GM18517 (cell line): ENCODE data around the gene IFIT2.
"Not testable (repeated sequence)": the region's sequence is repeated elsewhere in the genome, so short reads cannot be mapped to it uniquely, and the experiment has no call there.

Experiments used
- ATAC-seq: cut with Tn5 transposase; IDR thresholded peaks from one replicate; pipeline ENCODE4 v1.9.1; 2021; ENCODE audit warnings: mild to moderate bottlenecking, moderate library complexity; ENCODE audit not compliant: unreplicated experiment

The IFIT2 gene, protein sequence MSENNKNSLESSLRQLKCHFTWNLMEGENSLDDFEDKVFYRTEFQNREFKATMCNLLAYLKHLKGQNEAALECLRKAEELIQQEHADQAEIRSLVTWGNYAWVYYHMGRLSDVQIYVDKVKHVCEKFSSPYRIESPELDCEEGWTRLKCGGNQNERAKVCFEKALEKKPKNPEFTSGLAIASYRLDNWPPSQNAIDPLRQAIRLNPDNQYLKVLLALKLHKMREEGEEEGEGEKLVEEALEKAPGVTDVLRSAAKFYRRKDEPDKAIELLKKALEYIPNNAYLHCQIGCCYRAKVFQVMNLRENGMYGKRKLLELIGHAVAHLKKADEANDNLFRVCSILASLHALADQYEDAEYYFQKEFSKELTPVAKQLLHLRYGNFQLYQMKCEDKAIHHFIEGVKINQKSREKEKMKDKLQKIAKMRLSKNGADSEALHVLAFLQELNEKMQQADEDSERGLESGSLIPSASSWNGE

GRCh38 chr10:89301721-89302445, at the start of gene IFIT2:
Gene IFIT2, plus strand, starts transcription at chr10:89302046. Its CDS starts 78 bp downstream, at chr10:89302124.
- peak; percentile 81 for ATAC-seq

DNA sequence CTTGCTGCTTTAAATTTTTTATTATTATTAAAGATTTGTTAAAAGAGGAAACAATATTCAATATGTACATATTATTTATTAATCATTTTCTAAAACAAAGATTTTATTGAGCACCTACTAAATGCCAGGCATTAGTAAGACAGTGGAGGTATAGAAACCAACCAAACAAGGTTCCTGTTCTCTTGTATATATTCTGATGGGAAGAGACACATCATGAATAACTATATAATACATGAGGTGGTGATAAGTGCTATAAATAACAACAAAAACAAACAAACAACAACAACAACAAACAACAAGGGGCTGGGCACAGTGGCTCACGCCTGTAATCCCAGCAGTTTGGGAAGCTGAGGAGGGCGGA, 49.6 kb upstream of the IFIT2 start:
- ATAC-seq = no peak

DNA sequence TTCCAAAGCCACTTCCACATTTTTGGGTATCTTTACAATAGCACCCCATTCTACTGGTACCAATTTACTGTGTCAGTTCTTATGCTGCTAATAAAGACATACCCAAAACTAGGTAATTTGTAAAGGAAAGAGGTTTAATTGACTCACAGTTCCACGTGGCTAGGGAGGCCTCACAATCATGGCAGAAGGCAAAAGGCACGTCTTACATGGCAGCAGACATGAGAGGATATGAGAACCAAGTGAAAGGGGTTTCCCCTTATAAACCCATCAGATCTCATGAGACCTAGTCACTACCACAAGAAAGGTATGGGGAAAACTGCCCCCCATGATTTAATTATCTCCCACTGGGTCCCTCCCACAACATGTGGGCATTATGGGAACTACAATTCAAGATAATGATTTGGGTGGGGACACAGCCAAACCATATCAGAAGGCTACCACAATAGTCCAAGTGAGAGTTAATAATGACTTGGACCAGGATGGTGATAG, 46.7 kb upstream of the IFIT2 start:
- ATAC-seq = not testable (repeated sequence)

- no peak for ATAC-seq
These were observed 46.1 kb upstream of the IFIT2 start for GRCh38 chr10:89255793-89256192.

DNA sequence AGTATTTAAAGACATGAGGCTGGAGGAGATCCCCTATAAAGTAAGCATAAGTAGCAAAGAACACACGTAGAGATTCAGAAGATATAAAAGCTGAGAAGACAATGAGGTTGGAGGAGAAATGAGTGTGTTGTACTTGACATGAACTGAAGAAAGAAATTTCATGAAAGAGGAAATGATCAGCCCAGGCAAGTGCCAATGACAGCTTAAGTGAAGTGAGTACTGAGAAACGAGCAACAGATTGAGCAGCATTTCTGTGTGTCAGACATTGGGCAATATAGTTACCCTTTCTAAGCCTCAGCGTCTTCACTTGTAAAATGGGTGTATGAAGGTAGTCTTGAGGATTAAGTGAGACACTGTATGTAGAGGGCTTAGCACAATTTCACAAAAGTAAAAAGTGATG, 45.5 kb upstream of the IFIT2 start:
- ATAC-seq = no peak

DNA sequence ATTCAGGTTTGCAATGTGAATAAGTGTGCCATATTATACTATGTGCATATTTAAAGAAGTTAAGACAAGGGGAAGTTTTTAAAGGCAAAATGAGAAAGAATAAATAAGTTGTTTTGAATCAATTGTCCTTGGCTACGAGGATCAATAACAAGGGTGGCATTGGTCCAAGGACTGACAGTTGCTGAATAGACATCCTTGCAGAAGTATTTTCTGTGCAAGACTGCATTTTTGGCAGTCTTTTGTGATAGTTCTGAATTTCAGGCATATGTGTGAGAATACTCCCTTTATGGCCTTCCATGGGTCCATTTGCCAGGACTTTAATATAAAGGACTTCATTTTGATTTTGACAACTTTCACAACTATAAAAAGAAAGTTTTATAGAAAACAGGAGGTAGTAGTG, 44.9 kb upstream of the IFIT2 start:
- ATAC-seq = no peak

DNA sequence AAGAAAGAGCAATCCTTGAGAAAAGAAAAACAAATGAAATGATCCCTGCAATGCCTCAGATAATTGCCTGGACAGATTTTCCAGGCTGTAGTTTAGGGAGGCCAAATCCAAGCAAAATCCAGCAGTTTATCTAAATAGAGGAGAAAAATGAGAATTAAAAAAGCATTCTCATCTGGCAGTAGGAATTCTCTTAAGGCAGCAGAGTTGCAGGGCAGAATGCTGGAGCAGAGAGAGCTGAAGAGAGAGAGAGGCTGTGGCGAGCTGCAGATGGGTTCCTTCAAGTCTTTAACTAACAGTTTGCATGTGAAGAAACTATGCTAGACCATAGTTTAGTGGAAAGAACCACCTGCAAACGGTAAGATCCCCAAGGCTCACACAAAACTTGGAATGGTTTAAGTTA, 44.3 kb upstream of the IFIT2 start:
- no peak for ATAC-seq

DNA sequence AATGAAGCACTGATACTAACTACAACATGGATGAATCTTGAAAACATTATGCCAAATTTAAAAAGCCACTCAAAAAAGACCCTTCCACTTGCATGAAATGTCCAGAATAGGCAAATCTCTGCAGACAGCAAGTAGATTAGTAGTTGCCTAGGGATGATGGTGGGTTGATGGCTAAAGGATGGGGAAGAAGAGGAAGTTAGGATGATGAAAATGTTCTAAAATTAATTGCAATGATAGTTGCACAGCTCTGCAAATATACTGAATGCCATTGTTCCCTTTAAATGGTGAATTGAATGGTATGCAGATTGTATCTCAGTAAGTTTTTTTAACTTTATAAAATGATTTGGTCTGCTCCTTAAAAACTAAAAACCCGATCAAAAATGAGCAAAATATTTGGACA, 43.0 kb upstream of the IFIT2 start:
- no peak for ATAC-seq

DNA sequence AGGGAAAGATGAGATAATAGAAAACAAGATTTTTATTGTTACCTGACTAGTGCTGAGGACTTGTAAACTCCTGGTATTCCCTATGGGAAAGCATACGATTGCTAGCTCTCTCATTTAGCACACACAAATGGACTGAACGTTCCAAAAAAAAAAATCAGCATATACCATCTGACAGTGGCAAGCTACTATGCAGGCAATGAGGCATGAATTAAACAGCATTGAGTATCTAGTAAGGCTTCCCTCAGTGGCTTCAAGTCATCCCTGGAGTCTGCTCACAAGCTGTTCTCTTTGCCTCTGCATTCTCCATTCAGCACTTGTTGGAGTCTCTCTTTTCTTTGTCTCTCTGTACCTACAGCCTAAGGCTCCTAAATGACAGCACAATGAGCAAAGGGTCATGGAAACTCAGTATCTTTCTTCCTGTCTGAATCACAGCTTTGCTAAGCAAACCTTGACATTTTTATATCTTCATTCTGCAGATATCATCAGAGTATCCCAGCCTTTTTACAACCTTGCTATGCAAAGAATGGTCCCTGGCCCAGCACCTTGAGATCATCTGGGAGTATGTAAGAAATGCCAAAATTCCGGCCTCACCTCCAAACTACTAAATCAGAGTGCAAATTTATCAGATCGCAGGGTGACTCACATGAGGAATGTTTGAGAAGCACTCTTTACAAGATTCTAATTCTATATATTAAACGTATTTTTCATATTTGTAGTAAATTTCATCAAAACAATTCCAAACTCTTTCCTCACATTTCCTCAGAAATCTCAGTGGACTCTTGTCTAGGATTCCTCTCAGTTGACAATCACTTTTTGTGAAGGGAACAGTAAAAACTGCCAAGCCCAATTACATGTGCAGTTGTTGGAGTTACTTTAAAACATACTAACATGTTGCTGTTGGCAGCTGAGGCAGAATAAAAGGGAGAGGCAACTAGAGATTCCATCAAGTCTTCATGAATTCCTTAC, 39.5 kb upstream of the IFIT2 start:
- no peak for ATAC-seq

- ATAC-seq = no peak
These were observed 38.8 kb upstream of the IFIT2 start for GRCh38 chr10:89263091-89263490.

DNA sequence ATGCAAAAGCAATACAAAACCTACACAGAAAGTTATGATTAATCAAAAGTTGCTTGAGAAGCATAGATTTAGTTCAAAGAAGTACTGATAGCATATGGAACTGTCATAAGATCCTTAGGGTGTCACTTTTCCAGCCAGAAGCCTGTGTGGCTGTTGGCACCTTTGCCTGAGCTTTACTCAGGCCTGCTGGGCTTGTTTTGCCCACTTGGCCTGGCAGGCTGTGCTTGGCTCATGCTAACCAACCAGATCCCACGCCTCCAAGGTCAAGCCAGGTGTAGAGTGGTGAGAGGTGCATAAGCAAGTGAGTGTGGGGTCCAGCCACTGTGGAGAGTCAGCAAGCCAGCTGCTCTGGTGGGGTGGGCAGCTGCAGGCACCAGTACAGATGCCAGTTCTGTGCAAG, 38.3 kb upstream of the IFIT2 start:
- no peak for ATAC-seq

DNA sequence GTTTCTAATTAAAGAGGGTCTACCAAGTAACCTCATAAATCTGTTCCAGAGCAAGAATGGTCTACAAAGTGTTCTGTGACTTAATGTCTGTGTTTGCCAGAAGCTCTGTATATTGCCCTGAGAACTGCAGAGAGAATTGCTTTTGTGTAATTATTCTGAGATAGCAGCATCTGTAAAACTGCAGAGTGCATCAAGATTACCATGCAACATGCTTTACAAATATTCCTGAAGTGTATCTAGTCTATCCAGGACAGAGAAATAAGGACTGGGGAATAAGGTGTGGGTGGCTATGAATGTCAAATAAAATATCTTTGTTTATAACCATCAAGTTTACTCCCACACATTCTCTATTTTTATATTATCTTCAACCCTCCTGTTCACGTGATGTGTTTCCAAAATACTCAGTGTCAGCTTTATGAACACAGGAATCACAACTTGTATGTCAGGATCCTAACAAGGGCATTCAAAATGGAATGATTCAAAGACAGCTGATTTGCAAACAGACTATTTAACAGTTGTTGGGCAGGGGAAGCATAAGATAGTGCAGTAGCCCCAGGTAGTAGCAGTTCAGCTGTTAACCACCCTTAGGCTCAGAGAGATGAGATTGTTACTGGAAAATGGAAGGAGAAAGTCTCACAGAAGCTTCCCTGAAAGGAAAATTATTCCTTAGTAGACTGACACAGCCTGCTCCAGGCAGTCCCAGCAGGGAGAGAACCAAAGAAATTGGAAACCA, 35.0 kb upstream of the IFIT2 start:
- no peak for ATAC-seq

DNA sequence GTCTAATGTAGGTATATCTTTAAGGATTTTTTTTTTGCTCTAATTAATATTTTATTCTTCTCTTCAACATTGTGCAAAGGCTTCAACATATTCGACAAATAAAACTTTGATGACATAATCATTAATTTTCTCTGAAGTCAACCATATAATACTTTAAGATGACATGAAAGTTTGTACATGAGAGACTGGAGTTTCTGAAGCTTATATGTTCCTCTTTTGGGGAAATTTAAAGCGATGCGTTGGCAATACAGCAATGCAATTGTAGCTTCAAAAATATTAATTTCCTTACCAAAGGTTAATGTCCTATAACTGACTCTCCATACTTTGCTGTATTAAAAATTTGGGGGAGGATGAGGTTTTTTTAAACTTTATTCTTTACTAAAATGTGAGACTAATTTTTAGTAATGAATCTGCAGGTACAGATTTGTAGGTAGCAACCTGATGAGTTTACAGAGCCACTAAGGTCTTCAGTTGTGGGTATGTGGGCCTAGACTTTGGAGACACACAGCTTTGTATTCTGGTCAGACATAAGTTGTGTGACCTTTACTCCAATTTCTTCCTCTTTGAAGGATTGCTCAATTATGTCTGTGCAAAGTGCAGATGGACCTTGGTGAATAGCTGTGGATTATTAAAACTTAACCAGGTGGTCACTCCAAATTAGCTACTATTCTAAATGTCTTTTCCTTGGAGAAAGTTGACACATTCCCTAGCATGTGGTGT, 32.3 kb upstream of the IFIT2 start:
- no peak for ATAC-seq

DNA sequence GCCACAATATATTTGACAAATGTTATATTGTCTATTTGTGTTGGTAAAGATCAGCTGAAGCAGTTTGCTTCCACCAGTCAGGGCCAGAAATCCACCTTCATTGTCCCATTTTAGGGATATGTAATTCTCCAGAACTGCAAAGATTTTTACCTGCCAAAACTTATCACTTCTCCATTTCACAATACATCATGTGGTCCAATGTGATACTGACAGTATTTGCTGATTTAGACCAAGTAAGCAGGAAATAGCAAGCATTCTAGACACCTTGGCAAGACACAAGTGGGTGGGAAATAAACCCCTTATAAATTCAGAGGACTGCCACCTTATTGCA, 31.7 kb upstream of the IFIT2 start:
- no peak for ATAC-seq

GRCh38 chr10:89271532-89271931, 30.3 kb upstream of the IFIT2 start:
- no peak for ATAC-seq

- no peak for ATAC-seq
These were observed 28.2 kb upstream of the IFIT2 start for GRCh38 chr10:89273680-89274079.

DNA sequence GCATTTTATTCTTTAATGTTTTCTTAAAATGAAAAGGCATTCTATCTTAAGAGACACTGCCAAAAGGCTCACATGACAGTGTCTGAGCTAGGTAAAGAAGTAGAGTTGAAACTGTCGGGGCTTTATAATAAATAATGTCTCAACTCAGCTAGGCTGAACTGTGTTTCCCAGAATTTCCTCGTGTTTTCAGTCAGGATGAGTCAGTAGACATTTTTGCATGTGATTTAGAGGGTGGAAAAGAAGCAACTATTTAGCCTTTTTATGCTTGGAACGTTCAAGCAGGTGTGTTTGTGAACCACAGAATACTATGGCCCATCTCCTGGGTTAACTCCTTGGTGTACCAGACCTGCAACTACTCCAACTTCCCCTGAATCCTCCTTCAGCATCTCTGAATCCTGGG, 26.9 kb upstream of the IFIT2 start:
- ATAC-seq = no peak

DNA sequence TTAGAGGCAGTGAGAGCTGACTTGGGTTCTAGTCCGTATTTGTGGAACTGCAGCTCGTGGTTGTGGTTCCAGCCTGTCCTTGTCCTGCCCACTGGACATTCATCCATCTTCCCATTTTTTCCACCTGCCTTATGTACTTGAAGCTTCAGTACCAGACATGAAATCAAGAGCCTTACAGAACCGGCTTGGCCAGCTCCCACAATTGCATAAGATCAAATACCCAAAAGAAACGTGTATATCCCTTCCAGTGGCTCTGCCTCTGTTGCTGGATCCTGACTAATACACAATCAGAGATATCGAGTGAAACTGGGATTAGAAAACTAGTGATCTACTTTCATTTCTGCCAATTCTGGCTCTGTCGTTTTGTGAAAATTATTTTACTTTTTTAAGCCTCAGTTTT, 26.5 kb upstream of the IFIT2 start:
- no peak for ATAC-seq

GRCh38 chr10:89278034-89278535, 23.8 kb upstream of the IFIT2 start:
- ATAC-seq = no peak
